ENCODE results near the gene ZBTB4. TPM values are rescaled to one million over a fixed set of nuclear protein-coding genes. Genes with fewer than 3 reads are reported as not detected.
A peak's percentile ranks its signal among the peaks of the same experiment; 100 is the strongest.
"Not testable (repeated sequence)": the region's sequence is repeated elsewhere in the genome, so short reads cannot be mapped to it uniquely, and the experiment has no call there.

ZBTB4 gene
- total and polyA plus RNA-seq, 2 experiments from 2014 or later = 17.9 to 40.4 TPM

DNA sequence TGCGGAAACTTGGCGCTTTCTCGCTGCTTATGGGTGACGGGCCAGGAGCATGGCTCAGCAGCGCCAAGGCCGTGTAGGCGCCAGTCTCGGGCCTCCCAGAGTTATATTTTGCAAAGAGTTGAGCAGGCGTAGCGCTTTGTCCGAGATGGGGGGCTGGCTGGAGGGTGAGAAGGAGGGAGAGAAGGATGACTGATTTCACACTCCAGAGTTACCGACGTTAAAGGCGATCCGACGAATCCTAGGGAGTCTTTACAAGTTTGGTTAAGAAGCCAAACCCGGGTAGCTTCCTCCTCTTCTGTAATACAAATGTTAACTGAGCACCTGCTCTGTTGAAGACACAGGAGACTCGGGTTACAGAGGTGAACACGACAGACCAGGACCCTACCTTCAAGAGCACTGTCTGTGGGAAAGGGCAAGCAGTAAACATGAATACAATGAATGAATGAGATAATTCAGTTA, 5.5 kb upstream of the ZBTB4 start:
- TF ChIP-seq, protein P1, sequence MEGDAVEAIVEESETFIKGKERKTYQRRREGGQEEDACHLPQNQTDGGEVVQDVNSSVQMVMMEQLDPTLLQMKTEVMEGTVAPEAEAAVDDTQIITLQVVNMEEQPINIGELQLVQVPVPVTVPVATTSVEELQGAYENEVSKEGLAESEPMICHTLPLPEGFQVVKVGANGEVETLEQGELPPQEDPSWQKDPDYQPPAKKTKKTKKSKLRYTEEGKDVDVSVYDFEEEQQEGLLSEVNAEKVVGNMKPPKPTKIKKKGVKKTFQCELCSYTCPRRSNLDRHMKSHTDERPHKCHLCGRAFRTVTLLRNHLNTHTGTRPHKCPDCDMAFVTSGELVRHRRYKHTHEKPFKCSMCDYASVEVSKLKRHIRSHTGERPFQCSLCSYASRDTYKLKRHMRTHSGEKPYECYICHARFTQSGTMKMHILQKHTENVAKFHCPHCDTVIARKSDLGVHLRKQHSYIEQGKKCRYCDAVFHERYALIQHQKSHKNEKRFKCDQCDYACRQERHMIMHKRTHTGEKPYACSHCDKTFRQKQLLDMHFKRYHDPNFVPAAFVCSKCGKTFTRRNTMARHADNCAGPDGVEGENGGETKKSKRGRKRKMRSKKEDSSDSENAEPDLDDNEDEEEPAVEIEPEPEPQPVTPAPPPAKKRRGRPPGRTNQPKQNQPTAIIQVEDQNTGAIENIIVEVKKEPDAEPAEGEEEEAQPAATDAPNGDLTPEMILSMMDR (IDR thresholded peaks at IDR 0.05; ENCODE audit: low read depth, low read length) = peak; percentile 27

DNA sequence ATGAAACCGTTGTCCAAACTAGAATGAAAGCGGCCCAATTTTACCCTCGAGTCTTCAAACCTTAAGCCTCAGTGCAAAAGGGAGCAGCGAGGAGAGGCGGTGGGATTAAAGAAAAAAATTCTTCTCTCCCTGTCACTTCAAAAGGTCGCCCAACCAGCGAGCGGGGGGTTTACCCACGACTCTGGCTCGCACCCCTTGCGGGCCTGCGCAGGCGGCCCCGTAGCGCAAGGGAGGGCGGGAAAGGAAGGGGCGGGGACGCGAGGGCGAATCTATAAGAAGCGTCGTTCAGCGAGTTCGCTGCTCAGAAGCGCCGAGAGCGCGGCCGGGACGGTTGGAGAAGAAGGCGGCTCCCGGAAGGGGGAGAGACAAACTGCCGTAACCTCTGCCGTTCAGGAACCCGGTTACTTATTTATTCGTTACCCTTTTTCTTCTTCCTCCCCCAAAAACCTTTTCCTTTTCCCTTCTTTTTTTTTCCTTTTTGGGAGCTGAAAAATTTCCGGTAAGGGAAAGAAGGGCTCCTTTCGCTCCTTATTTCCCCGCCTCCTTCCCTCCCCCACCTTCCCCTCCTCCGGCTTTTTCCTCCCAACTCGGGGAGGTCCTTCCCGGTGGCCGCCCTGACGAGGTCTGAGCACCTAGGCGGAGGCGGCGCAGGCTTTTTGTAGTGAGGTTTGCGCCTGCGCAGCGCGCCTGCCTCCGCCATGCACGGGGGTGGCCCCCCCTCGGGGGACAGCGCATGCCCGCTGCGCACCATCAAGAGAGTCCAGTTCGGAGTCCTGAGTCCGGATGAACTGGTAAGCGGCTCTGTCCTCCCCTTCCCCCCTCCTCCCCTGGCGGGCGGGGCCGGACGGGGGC, 4.9 kb upstream of the ZBTB4 start, which contains the start of gene POLR2A:
Gene POLR2A (plus strand): TSS at position 300 of the 852 bp plus-strand sequence.
- peak; percentile 96 to 99 for DNase-seq (ENCODE audit: low read depth in 1 of 2, low spot score in 1 of 2)
- H3K27me3 ChIP-seq = no peaks in the 10 kb centered on the region
- peaks cover 24% of the 10 kb centered on the region for H3K4me1 ChIP-seq (ENCODE audit: low read depth)
- no peaks in the 10 kb centered on the region for H3K9me3 ChIP-seq (ENCODE audit: low read depth)
- no peaks in the 10 kb centered on the region for H3K36me3 ChIP-seq
- TF ChIP-seq, protein P1 (IDR thresholded peaks at IDR 0.05; ENCODE audit: low read depth, low read length) = no peak
- peak within 1 kb of the TSS; percentile 59 for H3K4me3 ChIP-seq
- H3K27ac ChIP-seq = peak within 1 kb of the TSS; percentile 98

More for the DNA sequence above, 5.5 kb upstream of the ZBTB4 start:
- Histone ChIP-seq H3K4me3 (peak overlapping the region; percentile 59), H3K27ac (peak overlapping the region; percentile 98), H3K36me3 (no peaks in the 10 kb centered on the region), H3K27me3 (no peaks in the 10 kb centered on the region), H3K4me1 (ENCODE audit: low read depth) (peaks cover 23% of the 10 kb centered on the region), H3K9me3 (ENCODE audit: low read depth) (no peaks in the 10 kb centered on the region)
- DNase-seq (ENCODE audit: low read depth in 1 of 2, low spot score in 1 of 2) = no peak

DNA sequence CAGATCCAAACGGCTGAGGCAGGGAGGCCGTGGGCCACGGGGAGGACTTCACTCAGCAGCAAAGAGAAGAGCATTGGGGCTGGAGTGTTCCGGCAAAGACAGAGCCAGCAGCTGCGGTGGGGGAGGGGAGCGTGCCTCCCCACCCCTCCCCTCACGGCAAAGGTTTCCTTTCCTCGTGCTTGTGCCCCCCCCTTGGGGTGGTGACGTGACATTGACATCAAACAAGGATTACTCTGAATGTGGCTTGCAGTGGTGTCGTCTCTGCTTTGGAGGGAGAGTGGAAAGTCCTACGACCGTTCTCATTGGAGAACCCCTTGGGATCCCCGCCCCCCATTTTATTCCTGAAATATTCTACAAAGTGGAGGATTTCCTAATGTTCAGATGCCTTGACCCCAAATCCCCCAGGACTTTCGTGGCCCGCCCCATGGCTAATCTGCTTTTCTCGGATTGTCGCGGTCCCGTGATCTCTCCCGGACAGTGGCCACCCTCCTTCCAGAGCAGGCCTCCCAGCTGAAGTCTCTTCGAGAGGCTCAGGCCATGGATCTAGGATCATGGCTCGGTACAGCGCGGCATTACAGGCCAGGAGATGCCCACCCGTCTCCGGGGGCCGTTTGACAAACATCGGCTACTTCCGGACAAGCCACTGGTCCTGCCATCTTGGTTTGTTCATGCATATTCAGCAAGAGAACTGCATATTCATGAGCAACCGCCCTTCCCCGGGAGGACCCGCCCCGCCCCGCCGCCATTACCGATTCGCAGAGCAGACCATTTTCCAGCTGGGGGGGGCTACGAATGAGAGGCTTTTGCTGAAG, 4.0 kb upstream of the ZBTB4 start:
- peak; percentile 95 to 96 for DNase-seq (ENCODE audit: low read depth in 1 of 2, low spot score in 1 of 2)
- TF ChIP-seq, protein P1 (IDR thresholded peaks at IDR 0.05; ENCODE audit: low read depth, low read length) = no peak
- Histone ChIP-seq H3K9me3 (ENCODE audit: low read depth) (no peaks in the 10 kb centered on the region), H3K27me3 (no peaks in the 10 kb centered on the region), H3K4me3 (peak overlapping the region; percentile 59), H3K4me1 (ENCODE audit: low read depth) (peaks cover 24% of the 10 kb centered on the region), H3K36me3 (no peaks in the 10 kb centered on the region), H3K27ac (peak overlapping the region; percentile 98)

DNA sequence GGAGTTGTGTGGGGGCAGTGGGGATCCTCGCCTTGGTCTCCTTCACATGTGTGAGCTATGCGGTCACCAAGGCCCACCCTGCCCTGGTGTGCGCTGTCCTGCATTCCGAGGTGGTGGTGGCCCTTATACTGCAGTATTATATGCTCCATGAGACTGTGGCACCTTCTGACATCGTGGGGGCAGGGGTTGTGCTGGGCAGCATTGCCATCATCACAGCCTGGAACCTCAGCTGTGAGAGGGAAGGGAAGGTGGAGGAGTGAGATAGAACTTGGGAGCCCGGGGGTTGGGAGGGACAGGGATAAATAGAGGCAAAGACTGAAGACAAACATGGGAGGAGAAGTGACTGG, 3.3 kb upstream of the ZBTB4 start:
- Histone ChIP-seq H3K4me3 (peak overlapping the region; percentile 59), H3K27ac (peak overlapping the region; percentile 98), H3K4me1 (ENCODE audit: low read depth) (peaks cover 30% of the 10 kb centered on the region)
- not testable (repeated sequence) for DNase-seq (ENCODE audit: low read depth in 1 of 2, low spot score in 1 of 2); H3K9me3 ChIP-seq (ENCODE audit: low read depth); H3K27me3 ChIP-seq; H3K36me3 ChIP-seq

DNA sequence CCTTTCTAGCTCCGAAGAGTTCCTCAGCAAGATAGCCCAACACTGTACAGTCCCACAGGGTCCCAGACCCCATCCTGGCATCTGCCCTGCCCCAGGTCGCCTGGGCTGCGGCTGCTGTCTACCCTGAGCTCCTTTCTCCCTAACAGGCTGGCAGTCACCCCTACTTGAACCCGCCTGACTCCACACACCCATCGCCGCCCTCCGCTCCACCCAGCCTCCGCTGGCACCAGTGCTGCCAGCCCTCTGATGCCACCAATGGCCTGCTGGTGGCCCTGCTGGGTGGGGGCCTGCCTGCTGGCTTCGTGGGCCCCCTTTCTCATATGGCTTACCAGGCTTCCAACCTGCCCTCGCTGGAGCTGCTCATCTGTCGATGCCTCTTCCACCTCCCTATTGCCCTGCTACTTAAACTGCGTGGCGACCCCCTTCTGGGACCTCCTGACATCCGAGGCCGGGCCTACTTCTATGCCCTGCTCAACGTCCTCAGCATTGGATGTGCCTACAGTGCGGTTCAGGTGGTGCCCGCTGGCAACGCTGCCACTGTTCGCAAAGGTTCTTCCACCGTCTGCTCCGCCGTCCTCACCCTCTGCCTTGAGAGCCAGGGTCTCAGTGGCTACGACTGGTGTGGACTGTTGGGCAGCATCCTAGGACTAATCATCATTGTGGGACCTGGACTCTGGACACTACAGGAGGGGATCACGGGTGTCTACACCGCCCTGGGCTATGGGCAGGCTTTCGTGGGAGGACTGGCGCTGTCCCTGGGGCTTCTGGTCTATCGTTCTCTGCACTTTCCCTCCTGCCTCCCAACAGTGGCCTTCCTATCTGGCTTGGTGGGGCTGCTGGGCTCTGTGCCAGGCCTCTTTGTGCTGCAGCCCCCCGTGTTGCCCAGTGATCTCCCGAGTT, 2.7 kb upstream of the ZBTB4 start:
- H3K36me3 ChIP-seq; H3K4me3 ChIP-seq; H3K9me3 ChIP-seq (ENCODE audit: low read depth); DNase-seq (ENCODE audit: low read depth in 1 of 2, low spot score in 1 of 2); H3K27me3 ChIP-seq: not testable (repeated sequence)
- Histone ChIP-seq H3K27ac (peak overlapping the region; percentile 98), H3K4me1 (ENCODE audit: low read depth) (peaks cover 36% of the 10 kb centered on the region)

DNA sequence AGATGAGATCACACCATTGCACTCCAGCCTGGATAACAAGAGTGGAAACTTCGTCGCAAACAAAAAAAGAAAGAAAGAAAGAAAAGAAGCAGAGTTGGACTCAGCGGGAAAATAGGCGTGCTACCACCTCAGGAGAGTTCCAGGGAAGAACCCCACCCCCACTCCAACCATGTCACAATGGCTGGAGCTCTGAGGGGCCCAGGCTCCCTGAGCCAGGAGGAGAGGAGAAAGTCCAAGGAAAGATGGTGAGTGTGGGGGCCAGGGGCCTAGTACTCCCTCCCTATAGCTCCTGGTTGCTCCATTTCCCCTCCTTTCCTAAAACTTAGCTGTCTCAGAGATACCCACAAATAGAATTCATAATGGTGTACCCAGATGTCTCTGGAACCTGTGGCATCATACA, 1.8 kb upstream of the ZBTB4 start, which contains the start of gene SLC35G6:
Gene SLC35G6 (plus strand): TSS at position 172 of the 400 bp plus-strand sequence. CDS start 71 bp downstream, at position 243.
- not testable (repeated sequence) for H3K36me3 ChIP-seq; H3K9me3 ChIP-seq (ENCODE audit: low read depth); H3K27me3 ChIP-seq; H3K4me3 ChIP-seq; DNase-seq (ENCODE audit: low read depth in 1 of 2, low spot score in 1 of 2)
- peak within 1 kb of the TSS; percentile 98 for H3K27ac ChIP-seq
- peaks cover 36% of the 10 kb centered on the region for H3K4me1 ChIP-seq (ENCODE audit: low read depth)

All from cardiac muscle cell (in vitro differentiated cells and primary cell).